ENCODE results near the gene DISC1.
"Not testable (repeated sequence)": the region's sequence is repeated elsewhere in the genome, so short reads cannot be mapped to it uniquely, and the experiment has no call there.

The DISC1 gene

DNA sequence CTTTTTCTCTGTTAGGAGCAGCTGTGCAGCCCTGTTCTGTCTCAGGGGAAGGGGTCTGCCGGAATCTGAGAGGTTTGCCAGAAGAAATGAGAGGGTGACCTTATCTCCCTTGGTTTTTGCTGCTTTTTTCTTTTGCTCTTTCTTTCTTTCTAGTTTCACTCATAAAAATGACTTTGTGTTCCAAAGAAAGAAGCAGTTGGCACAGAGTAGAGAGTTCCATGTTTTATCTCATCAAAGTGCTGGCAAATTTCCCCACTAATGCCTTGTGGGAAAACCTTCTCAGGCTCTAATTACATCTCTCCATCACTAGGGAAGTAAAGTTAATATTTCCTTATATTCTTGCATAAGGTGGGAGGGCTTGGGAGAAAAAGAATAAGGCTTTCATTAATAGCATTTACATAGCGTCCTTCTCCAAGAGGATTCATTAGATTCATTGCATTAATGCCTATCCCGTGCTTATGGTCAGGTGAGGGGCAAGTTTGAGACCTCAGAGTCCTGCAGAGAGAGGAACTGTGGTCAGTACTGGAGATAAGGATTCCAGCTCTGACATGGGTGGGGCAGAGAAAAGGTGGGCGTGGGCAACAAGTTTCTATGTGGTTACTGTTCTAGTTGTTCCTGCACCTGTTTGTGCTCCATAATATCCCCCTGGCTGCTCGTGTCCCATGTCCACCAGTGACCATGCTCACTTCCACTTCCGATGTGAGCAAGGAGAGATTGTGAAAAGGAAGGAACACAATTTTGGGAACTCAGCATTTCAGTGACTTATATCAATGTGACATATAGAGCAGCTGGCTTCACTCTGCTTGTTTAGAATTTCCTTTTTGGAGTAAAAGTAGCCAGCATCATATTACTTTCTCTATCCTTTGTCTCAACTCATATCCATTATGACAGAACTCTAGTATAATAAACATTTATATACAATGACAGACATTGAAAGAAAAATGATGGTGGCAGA, 79.5 kb downstream of the DISC1 start:
- no peak for DNase-seq

DNA sequence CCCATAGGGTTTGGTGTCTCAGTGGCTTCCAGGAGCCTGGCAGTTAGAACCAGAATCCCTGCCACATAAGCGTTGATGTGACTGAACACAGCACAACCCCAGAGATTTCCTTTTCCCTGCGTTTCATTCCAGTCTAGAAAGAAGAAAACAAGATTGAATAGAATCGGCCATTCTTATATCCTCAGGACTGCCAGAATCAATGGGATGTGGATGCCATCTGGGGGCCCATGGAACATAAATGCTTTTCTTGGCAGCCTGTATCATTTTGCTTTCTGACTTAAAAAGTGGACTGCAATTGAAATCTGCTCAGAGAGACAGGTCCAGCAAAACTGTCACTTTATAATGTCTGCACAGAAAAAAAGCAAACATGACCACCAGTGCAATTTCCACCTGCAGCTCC, 80.3 kb downstream of the DISC1 start:
- no peak for DNase-seq

DNA sequence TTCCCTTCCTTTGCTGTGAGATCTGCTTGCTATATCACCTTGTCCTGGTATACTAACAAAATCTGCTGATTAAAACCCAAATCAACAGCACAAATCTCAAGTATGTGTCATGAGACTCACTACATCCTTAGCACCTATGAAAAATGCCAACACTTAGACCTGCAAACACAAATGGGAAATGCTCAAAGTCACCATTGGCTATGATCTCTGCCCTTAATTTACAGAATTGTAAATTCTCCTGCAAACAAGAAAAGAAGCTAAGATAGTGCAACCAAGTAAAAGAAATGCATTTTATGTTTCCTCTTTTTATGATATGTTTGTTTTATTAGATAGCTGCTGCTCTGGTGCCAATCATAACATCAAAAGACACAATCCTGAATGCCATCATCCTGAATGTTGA, 80.8 kb downstream of the DISC1 start:
- no peak for DNase-seq

DNA sequence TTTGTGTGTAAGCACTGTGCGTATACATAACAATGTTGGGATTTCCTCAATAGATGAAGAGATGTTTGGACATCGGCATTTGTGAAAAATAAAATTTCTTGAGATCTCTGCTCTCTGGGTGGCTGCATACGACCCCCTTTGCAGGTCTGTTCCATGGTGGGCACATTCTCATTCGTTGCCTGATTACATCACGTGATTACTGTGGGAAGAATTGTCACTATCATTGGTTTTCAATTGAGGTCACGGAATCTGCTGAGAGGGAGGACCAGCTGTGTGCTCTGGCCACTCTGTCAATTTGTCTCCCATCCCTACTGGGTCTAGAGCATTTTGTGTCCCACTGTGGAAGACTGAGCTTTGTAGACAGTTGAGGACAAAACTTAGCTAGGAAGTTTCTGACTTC, 81.8 kb downstream of the DISC1 start:
- no peak for DNase-seq

DNA sequence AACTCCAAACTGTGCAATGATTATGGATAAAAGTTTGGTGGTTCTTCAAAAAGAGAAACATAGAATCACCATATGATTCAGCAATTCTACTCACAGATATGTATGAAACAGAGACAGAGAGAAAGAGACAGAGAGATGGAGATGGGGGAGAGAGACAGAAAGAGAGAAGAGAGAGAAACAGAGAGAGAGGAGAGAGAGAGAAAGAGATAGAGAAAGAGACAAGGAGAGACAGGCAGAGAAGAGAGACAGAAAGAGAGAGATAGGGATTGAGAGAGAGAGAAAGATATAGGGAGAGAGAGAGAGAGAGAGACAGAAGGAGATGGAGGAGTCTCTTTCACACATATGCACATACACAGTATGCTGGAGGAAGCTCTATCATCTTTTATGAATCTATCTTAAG, 87.8 kb downstream of the DISC1 start:
- DNase-seq = no peak

DNA sequence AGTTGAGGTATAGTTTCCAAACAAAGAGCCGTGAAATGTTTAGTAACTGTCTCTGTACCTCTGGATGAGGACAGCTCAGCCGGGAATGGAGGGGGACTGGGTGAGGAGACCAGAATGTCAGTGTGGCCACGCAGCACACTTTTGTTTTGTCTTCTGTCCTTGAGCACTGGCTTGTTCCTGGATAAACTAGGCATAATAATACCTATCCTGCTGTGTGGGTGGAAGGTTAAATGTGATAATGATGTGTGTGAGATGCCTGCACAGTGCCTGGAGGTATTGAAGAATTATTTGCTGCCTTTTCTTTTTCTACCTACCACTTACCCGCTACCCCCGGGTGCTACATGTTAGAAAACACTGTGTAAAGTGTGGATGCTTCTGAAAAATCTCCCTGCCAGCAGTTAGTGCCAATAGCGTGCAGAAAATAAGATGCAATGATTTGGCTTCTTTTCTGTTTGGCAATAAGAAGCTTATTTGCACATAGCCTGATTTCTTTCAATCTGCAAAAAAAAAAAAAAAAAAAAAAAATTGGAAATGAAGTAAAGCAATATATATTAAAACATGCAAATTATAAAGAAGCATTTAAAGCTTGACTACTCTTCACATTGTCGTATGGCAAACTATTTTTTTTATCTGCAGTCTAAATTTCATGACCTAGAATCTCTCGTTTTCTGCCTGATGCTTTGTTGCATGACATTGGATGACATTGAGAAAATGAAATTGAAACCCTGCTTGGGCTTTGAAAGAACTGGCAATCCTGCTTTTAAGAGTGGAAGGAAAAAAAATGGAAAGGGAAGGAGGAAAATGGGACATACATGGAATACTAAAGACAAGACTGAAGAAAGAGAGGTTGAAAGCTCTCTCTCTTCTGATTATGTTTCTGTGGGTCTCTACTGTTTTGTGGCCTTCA, 89.5 kb downstream of the DISC1 start:
- DNase-seq = no peak

DNA sequence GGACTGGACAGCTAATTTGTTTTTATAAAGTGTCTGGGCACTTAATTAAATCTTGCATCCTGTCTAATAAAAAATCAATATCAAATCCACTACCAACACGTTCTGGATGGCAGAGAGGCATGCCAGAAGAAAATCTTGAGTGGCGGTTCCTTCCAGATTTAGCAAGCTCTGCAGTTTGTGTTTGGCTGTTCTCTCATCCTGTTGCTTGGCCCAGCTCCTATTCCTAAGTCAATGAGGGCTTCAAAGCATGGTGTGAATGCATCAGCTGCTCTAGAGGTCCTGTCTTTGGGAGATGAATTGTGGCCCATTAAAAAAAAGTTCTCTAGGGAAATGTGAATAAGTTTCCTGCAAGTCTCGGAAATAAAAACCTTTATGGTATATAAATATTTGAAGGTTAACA, 90.3 kb downstream of the DISC1 start:
- DNase-seq = no peak

DNA sequence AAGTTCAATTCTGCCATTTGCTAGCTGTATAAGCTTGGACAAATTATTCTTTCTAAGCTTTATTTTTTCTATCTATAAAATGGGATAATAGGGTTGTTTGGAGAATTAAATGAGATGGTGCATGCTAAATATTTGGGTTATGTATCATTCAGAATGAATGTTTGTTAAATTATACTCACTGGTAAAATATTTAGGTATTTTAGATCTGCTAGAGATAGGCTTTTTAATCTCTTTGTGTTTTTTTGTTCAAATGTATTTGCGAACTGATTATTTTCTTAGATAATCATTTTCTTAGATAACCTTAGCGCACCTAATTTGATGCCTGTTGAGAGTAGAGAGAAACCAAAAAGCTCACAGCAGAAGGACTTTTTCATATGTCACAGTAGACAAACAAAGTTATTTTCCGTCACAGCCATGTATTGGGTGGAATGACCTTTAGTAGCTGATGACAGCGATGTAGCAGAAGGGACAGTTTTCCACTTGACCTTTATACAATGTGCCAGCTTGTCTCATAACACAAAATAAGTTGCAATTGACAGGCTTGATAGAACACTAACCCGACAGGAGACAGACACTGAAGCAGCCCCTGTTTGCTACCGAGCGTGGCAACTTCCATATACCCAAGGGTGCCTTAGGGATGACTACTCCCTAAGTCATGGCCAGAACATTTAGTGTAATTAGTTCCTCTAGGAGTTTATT, 93.0 kb downstream of the DISC1 start:
- DNase-seq = no peak

DNA sequence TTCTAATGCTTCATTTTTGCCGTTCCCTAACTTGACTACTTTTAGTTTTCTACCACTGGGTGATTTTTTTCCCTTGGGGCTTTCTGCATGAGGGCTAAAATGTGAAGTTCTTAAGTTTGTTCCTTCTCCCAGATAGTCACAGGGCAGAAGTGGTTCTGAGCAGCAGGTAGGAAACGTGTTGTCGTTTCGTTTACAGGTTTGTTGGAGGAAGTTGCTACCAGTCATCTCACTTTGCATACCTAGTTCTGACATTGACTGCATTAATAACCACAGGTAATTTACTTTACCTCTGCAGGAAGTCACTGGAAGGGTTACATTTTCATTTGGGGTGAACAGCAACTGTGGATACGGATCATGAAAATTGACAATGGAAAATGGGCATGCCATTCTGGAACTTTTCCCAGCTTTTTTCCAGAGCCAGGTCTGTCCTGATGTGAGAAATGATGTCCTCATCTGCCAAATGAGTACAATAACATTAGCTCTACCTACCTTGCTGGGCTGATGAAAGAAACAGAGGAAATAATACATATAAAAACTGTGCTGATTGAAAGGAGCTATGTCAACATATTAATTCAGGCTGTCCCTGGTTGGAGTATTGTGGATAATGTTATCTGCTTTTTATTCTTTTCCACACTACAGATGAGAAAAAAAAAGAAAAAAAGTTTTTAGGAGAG, 94.2 kb downstream of the DISC1 start:
- DNase-seq = peak; percentile 84

DNA sequence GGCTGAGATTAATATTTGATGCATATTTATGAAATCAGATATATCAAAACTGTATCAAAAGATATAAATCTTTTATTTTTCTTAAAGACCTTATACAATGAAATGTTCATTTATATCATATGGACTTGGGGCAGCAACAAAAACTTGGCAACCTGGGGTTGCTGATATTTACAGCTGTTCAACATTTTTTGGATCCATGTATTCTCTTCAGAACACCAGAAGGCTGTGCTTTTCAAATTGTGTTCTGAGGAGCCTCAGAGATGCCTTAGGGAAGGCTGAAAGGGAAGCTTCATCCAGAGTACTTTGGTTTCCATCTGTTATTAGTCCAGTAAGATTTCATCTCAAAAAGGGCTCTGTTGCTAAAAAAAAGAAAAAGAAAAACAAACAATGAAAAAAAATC, 94.8 kb downstream of the DISC1 start:
- no peak for DNase-seq

DNA sequence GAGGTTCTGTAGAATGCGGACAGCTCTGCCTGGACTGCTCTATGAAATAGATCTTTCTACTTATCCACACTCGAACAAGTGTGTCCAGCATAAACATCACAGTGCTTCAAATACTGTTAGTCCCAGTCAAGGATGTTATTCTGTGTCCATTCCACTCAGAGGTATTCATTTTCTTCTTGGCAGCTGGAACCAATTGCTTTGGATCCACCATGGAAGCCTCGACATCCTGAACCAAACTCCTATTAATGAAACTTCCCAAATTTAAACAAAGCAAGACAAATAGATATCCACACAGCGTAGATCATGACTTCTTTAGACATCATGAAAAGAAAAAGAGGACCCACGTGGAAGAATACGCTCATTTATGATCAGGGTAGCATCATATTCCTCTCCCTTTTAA, 95.8 kb downstream of the DISC1 start:
- DNase-seq = no peak

DNA sequence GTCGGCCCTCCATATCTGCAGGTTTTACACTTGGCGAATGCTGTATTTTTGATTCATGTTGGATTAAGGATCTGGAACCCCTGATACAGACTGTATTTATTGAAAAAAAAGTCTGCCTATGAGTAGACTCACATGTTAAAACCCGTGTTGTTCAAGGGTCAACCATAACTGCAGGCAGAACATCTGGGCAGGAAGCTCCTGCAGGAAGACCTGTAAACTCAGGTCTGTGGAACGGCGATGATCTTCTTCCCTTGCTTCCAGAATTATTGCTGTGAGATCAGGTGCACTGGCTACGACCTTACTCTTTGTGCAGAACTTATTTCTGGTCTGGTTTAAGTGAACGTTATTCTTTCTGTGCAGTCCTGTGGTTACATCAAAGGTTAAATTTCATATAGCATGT, 96.6 kb downstream of the DISC1 start:
- no peak for DNase-seq

DNA sequence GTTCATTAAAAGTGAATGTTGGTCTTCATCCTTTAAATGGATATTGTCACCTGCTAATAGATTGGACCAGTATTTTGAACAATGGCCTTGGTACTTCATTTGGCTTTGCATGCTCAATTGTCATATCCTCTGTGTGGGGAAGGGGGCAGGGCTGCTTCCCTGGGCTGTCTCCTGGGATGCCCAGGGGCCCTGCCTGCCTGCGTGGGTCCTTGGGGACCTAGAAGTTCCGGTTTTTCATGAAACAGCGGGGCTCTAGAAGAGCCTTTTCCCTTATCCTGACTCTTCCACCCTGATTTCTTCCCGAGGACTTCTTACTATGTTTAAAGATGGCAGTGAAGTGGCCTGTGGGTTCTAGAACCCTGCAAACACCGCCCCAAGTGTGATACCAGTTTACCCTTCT, 97.5 kb downstream of the DISC1 start:
- no peak for DNase-seq

DNA sequence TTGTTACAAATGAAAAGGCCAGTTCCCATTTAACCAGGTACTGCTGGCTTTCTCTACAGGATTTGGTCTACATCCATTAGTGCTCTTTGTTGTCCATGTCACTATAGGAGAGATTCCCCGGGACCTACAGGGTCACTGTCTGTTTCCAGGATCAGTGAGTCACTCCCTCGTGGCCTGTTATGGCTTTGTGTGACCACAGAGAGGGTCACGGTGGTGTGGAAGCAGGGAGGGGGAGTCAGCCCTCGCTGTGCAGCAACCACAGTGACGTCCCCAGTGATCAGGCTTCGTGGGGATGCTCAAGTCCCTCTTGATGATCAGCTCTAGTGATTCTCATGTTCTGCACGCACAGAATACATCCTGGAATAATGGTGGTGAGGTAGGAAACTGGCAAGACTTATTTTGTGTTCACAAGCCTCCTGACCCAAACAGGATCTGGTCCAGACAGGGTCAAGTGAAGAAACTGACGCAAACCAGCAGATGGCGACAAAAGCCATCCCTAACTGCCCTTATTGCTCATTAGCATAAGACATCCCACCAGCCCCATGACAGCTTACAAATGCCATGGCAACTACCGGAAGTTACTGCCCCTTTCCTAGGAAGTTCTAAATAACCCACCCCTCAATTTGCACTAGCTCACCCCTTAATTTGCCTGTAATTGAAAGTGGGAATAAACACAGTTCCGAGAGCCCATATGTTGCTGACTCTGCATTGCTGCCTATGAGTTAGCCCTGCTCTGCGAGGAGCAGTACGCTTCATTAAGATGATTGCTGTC, 98.5 kb downstream of the DISC1 start:
- DNase-seq = no peak

DNA sequence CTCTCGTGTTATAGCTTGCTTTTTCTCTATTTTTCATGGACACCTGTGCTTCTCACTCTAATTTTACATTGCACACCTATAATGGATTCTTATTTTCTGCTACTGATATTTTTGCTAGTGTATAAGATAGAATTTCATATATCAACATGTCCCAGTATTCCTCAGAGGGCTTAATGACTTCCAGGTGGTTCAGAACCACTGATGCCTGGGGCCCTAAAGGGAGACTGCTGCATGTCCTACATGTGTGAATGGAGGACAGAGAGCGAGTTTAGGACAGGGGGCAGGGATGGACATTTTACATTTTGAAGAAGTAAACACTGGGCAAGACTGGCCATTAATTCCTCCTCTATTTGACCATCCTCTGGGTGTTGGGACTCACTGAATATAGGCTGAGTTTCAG, 100.6 kb downstream of the DISC1 start:
- no peak for DNase-seq

DNA sequence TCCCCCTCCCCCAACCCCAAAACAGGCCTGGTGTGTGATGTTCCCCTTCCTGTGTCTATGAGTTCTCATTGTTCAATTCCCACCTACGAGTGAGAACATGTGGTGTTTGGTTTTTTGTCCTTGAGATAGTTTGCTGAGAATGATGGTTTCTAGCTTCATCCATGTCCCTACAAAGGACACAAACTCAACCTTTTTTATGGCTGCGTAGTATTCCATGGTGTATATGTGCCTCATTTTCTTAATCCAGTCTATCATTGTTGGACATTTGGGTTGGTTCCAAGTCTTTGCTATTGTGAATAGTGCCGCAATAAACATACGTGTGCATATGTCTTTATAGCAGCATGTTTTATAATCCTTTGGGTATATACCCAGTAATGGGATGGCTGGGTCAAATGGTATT, 102.4 kb downstream of the DISC1 start:
- DNase-seq = not testable (repeated sequence)

DNA sequence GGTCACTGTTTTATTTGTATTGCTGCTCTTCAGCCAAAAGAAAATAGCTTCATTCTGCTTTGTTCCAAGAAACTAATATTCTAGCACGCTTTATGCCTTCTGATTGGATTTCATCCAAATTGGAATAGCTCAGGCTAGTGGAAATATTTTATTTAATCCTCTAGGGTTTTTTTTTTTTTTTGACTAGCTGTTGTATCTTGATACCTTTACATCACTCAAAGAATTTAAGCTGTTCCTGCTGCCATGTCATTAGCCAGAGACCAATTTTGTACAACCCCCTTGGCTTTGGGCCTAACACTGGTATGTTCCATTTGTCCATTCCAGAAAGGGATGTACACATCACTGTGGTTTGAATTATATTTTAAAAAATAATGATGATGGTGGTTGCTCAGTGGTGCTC, 103.0 kb downstream of the DISC1 start:
- DNase-seq = no peak

DNA sequence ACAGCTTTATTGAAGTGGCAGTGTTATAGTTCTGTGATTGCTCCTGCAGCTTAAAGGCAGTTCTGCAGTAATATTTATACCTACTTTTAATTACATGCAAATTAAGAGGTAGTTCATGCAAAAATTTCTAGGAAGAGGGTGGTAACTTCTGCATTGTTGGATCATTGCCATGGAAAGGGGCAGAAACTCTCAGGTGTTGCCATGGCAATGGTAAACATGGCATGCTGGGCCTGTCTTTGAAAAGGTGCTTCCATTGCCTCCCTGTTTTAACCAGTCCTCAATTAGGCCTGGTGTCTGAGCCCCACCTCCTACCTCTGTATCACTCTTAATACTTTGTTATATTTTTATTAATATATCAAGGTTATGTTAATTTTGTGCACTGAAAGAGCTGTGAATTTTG, 104.7 kb downstream of the DISC1 start:
- no peak for DNase-seq

DNA sequence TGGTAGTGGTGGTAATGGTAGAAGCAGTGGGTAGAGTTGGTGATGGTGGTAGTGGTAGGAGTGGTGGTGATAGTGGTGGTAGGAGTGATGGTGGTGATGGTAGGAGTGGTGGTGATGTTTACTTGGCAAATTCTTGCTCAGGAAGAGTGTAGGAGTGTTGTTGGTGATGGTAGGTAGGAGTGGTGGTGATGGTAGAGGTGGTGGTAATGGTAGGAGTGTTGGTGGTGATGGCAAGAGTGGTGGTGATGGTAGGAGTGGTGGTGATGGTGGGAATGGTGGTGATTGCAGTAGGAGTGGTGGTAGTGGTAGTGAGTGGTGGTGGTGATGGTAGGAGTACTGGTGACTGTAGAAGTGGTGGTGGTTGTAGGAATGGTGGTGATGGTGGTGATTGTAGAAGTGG, 106.5 kb downstream of the DISC1 start:
- no peak for DNase-seq

DNA sequence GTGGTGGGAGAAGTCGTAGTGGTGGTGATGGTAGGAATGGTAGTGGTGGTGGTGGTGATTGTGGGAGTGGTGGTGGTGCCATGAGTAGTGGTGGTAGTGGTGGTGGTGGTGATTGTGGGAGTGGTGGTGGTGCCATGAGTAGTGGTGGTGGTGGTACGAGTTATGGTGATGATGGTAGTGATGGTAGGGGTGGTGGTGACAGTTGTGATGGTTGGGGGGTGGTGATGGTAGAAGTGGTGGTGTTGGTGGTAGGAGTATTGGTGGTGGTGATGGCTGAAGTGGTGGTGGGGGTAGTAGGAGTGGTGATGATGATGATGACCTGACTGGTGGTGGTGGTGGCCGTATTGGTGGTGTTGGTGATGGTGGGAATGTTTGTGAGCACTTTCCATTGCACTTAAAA, 107.1 kb downstream of the DISC1 start:
- no peak for DNase-seq

DNA sequence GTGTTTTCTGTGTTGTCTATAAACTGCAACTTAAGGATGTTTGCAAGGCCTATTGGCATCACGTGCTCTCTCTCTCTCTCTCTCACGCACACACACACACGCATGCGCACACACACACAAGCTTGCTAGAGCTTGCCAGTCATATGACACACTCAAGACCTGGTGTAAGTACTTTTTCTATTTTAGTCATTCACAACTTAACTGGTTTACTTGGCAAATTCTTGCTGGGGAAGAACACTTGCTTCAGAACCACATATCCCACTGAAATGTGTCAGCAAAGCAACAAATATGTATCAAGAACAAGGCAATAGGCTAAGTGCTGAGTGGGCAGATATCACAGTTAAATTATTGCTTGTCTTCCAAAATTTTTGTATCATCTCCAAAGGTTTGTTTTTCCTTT, 107.8 kb downstream of the DISC1 start:
- no peak for DNase-seq

DNA sequence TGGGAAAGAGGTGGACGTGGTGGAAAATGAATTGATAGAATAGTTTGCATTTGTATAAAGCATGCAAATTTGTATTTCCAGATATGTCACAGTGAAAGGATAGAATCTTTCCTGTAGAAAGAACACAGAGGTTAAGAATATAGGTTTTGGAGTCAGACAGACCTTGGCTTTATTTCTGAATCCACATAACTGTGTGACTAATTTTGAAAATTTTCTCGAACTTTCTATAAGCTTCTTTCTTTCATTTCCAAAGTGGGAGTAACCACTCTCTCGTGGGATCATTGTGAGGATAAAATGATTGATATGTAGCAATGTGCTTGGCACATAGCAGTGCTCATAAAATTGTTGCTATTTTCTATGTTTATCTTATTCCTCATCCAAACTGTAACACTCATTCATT, 108.8 kb downstream of the DISC1 start:
- no peak for DNase-seq

Data from NCI-H2081 treated with DMSO at 0.1 percent for 48 hours (cell line).